H1 (cell line): ENCODE data around the gene FBXW8. TPM values are rescaled to one million over a fixed set of nuclear protein-coding genes. Genes with fewer than 3 reads are reported as not detected.

Experiments
- HDAC2 ChIP-seq, 2 experiments: fragments of 300-600 bp in 1 of 2; sonication (generic) in 1 of 2; IDR thresholded peaks; 2 replicates each; pipeline ENCODE4 v1.6.1; 2011 to 2012; ENCODE audit warnings: low read depth in 2 of 2, low read length in 2 of 2, mild to moderate bottlenecking in 2 of 2, moderate library complexity in 2 of 2, borderline replicate concordance in 1 of 2, inconsistent platforms in 1 of 2
- polyA plus RNA-seq, 7 experiments: library from polyadenylated mRNA; depleted of rRNA in 3 of 7; stranded (reverse) in 5 of 7; unstranded in 2 of 7; fragments of >200 nt in 5 of 7; fragments of 200-250 nt in 2 of 7; gene quantifications; 1 replicate in 5 of 7; 2 replicates in 1 of 7; 4 replicates in 1 of 7; pipeline versions ENCODE4 v1.2.1 to v1.2.3, GENCODE V29; 2011 to 2013; ENCODE audit warnings: missing spikeins in 2 of 7, mixed read lengths in 2 of 7
- total RNA-seq: library from RNA; stranded (reverse); fragmentation: NEBNext Ultra II Directional; extraction: Animal tissue kit (Norgen Biotek cat#: 25700); gene quantifications from 2 replicates; pipeline ENCODE4 v1.2.1, GENCODE V29; 2021

Gene FBXW8
- total and polyA plus RNA-seq, 2 of the 8 experiments (the other 6 are each of a cell fraction or from before 2014, with no cell fraction given): 15.8 to 16.0 TPM

GRCh38 chr12:117061555-117062079, 150.9 kb downstream of the FBXW8 start (continued):
- no peak for TF ChIP-seq HDAC2 (IDR thresholded peaks at IDR 0.05; ENCODE audit: borderline replicate concordance in 1 of 2, low read depth in 2 of 2, low read length in 2 of 2)
- TF ChIP-seq, all 59 proteins: peak for 0
